ENCODE measurements around the gene TNFRSF14. TPM values are rescaled to one million over a fixed set of nuclear protein-coding genes. Genes with fewer than 3 reads are reported as not detected.

TNFRSF14 gene
- total and polyA plus RNA-seq, 9 of the 15 experiments (the other 6 are each of a cell fraction or from before 2014, with no cell fraction given): 0.11 to 2.3 (median 0.68) TPM; not detected in 2

DNA sequence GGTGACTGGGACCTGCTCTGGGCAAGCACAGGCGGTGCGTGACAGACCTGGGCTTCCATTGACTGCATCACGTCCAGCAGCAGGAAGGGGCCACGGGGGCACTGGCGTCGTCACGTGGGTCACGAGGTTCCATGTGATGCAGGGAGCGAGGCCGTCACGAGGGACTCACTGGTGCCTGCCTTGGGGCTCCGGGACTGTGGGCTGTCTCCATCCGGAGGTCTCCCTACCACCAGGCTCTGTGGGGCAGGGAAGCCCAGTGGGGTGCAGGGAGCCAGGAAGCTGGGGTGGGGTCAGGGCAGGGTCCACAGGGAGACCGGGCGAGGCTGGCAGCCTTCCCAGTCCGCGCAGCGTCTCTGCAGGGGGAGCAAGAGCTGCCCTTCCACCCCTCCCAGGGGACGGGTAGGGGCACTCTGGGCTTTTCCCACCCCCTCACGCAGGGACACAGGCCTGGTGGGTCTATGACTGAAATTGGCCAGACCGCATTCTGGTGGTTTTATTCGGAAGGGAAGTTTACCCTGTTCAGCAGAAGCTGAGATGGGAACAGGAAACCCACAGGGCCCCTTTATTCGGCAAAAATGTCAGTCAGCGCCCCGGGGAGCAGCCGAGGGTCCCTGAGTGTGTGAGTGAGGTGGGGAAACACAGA lies 416 bp upstream of the TNFRSF14 start (continued):
- TF ChIP-seq, protein P1, sequence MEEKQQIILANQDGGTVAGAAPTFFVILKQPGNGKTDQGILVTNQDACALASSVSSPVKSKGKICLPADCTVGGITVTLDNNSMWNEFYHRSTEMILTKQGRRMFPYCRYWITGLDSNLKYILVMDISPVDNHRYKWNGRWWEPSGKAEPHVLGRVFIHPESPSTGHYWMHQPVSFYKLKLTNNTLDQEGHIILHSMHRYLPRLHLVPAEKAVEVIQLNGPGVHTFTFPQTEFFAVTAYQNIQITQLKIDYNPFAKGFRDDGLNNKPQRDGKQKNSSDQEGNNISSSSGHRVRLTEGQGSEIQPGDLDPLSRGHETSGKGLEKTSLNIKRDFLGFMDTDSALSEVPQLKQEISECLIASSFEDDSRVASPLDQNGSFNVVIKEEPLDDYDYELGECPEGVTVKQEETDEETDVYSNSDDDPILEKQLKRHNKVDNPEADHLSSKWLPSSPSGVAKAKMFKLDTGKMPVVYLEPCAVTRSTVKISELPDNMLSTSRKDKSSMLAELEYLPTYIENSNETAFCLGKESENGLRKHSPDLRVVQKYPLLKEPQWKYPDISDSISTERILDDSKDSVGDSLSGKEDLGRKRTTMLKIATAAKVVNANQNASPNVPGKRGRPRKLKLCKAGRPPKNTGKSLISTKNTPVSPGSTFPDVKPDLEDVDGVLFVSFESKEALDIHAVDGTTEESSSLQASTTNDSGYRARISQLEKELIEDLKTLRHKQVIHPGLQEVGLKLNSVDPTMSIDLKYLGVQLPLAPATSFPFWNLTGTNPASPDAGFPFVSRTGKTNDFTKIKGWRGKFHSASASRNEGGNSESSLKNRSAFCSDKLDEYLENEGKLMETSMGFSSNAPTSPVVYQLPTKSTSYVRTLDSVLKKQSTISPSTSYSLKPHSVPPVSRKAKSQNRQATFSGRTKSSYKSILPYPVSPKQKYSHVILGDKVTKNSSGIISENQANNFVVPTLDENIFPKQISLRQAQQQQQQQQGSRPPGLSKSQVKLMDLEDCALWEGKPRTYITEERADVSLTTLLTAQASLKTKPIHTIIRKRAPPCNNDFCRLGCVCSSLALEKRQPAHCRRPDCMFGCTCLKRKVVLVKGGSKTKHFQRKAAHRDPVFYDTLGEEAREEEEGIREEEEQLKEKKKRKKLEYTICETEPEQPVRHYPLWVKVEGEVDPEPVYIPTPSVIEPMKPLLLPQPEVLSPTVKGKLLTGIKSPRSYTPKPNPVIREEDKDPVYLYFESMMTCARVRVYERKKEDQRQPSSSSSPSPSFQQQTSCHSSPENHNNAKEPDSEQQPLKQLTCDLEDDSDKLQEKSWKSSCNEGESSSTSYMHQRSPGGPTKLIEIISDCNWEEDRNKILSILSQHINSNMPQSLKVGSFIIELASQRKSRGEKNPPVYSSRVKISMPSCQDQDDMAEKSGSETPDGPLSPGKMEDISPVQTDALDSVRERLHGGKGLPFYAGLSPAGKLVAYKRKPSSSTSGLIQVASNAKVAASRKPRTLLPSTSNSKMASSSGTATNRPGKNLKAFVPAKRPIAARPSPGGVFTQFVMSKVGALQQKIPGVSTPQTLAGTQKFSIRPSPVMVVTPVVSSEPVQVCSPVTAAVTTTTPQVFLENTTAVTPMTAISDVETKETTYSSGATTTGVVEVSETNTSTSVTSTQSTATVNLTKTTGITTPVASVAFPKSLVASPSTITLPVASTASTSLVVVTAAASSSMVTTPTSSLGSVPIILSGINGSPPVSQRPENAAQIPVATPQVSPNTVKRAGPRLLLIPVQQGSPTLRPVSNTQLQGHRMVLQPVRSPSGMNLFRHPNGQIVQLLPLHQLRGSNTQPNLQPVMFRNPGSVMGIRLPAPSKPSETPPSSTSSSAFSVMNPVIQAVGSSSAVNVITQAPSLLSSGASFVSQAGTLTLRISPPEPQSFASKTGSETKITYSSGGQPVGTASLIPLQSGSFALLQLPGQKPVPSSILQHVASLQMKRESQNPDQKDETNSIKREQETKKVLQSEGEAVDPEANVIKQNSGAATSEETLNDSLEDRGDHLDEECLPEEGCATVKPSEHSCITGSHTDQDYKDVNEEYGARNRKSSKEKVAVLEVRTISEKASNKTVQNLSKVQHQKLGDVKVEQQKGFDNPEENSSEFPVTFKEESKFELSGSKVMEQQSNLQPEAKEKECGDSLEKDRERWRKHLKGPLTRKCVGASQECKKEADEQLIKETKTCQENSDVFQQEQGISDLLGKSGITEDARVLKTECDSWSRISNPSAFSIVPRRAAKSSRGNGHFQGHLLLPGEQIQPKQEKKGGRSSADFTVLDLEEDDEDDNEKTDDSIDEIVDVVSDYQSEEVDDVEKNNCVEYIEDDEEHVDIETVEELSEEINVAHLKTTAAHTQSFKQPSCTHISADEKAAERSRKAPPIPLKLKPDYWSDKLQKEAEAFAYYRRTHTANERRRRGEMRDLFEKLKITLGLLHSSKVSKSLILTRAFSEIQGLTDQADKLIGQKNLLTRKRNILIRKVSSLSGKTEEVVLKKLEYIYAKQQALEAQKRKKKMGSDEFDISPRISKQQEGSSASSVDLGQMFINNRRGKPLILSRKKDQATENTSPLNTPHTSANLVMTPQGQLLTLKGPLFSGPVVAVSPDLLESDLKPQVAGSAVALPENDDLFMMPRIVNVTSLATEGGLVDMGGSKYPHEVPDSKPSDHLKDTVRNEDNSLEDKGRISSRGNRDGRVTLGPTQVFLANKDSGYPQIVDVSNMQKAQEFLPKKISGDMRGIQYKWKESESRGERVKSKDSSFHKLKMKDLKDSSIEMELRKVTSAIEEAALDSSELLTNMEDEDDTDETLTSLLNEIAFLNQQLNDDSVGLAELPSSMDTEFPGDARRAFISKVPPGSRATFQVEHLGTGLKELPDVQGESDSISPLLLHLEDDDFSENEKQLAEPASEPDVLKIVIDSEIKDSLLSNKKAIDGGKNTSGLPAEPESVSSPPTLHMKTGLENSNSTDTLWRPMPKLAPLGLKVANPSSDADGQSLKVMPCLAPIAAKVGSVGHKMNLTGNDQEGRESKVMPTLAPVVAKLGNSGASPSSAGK (IDR thresholded peaks at IDR 0.05): peak; percentile 95
- TF ChIP-seq, protein P2, sequence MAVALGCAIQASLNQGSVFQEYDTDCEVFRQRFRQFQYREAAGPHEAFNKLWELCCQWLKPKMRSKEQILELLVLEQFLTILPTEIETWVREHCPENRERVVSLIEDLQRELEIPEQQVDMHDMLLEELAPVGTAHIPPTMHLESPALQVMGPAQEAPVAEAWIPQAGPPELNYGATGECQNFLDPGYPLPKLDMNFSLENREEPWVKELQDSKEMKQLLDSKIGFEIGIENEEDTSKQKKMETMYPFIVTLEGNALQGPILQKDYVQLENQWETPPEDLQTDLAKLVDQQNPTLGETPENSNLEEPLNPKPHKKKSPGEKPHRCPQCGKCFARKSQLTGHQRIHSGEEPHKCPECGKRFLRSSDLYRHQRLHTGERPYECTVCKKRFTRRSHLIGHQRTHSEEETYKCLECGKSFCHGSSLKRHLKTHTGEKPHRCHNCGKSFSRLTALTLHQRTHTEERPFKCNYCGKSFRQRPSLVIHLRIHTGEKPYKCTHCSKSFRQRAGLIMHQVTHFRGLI (CRISPR knock-in tag; IDR thresholded peaks at IDR 0.05): peak; percentile 38; the same call in 1 of the 2 replicates
- TF ChIP-seq RAD51 (IDR thresholded peaks at IDR 0.05; ENCODE audit: borderline replicate concordance, low read depth) (peak; percentile 45; the same call in 1 of the 2 replicates), ZNF140 (CRISPR knock-in tag; IDR thresholded peaks at IDR 0.05) (no peak), MAZ (CRISPR knock-in tag; conservative IDR thresholded peaks at IDR 0.05 in 1 of 2, IDR thresholded peaks at IDR 0.05 in 1 of 2) (no peak), ZNF79 (CRISPR knock-in tag; IDR thresholded peaks at IDR 0.05; ENCODE audit: low read depth) (no peak)
- TF ChIP-seq, protein P3, sequence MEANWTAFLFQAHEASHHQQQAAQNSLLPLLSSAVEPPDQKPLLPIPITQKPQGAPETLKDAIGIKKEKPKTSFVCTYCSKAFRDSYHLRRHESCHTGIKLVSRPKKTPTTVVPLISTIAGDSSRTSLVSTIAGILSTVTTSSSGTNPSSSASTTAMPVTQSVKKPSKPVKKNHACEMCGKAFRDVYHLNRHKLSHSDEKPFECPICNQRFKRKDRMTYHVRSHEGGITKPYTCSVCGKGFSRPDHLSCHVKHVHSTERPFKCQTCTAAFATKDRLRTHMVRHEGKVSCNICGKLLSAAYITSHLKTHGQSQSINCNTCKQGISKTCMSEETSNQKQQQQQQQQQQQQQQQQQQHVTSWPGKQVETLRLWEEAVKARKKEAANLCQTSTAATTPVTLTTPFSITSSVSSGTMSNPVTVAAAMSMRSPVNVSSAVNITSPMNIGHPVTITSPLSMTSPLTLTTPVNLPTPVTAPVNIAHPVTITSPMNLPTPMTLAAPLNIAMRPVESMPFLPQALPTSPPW (CRISPR knock-in tag; IDR thresholded peaks at IDR 0.05): no peak; the same call in 1 of the 2 replicates
- TF ChIP-seq, protein P4, sequence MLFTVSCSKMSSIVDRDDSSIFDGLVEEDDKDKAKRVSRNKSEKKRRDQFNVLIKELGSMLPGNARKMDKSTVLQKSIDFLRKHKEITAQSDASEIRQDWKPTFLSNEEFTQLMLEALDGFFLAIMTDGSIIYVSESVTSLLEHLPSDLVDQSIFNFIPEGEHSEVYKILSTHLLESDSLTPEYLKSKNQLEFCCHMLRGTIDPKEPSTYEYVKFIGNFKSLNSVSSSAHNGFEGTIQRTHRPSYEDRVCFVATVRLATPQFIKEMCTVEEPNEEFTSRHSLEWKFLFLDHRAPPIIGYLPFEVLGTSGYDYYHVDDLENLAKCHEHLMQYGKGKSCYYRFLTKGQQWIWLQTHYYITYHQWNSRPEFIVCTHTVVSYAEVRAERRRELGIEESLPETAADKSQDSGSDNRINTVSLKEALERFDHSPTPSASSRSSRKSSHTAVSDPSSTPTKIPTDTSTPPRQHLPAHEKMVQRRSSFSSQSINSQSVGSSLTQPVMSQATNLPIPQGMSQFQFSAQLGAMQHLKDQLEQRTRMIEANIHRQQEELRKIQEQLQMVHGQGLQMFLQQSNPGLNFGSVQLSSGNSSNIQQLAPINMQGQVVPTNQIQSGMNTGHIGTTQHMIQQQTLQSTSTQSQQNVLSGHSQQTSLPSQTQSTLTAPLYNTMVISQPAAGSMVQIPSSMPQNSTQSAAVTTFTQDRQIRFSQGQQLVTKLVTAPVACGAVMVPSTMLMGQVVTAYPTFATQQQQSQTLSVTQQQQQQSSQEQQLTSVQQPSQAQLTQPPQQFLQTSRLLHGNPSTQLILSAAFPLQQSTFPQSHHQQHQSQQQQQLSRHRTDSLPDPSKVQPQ (CRISPR knock-in tag; IDR thresholded peaks at IDR 0.05; ENCODE audit: borderline replicate concordance): peak; percentile 43; the same call in 1 of the 2 replicates
